ENCODE measurements around the gene CAPN12. TPM values are rescaled to one million over a fixed set of nuclear protein-coding genes. Genes with fewer than 3 reads are reported as not detected.
"Not testable (repeated sequence)": the region's sequence is repeated elsewhere in the genome, so short reads cannot be mapped to it uniquely, and the experiment has no call there.

Gene CAPN12
- total and polyA plus RNA-seq, 2 of the 8 experiments (the other 6 are each of a cell fraction or from before 2014, with no cell fraction given): 8.8 to 20.0 TPM

- no peak for TF ChIP-seq ZNF274 (IDR thresholded peaks at IDR 0.05; ENCODE audit: borderline replicate concordance, extremely low read depth, low read length)
- TF ChIP-seq BCL11A (IDR thresholded peaks at IDR 0.05; ENCODE audit: low read depth in 2 of 2, low read length in 2 of 2): no peak
- no peak for TF ChIP-seq MAFK (IDR thresholded peaks at IDR 0.05; ENCODE audit: low read depth, low read length)
- TF ChIP-seq CBX8 (IDR thresholded peaks at IDR 0.05; ENCODE audit: borderline replicate concordance, low read depth, low read length): no peak
- TF ChIP-seq, protein P1, sequence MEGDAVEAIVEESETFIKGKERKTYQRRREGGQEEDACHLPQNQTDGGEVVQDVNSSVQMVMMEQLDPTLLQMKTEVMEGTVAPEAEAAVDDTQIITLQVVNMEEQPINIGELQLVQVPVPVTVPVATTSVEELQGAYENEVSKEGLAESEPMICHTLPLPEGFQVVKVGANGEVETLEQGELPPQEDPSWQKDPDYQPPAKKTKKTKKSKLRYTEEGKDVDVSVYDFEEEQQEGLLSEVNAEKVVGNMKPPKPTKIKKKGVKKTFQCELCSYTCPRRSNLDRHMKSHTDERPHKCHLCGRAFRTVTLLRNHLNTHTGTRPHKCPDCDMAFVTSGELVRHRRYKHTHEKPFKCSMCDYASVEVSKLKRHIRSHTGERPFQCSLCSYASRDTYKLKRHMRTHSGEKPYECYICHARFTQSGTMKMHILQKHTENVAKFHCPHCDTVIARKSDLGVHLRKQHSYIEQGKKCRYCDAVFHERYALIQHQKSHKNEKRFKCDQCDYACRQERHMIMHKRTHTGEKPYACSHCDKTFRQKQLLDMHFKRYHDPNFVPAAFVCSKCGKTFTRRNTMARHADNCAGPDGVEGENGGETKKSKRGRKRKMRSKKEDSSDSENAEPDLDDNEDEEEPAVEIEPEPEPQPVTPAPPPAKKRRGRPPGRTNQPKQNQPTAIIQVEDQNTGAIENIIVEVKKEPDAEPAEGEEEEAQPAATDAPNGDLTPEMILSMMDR (IDR thresholded peaks at IDR 0.05; ENCODE audit: control extremely low read depth in 1 of 3, insufficient read depth in 1 of 3, low read depth in 1 of 3, low read length in 3 of 3): no peak
- no peak for TF ChIP-seq HDAC2 (IDR thresholded peaks at IDR 0.05; ENCODE audit: borderline replicate concordance in 1 of 2, low read depth in 2 of 2, low read length in 2 of 2)
- TF ChIP-seq BRCA1 (IDR thresholded peaks at IDR 0.05; ENCODE audit: low read depth, low read length): no peak
Measured at GRCh38 chr19:38784224-38784623, 40.0 kb upstream of the CAPN12 start (continued).

DNA sequence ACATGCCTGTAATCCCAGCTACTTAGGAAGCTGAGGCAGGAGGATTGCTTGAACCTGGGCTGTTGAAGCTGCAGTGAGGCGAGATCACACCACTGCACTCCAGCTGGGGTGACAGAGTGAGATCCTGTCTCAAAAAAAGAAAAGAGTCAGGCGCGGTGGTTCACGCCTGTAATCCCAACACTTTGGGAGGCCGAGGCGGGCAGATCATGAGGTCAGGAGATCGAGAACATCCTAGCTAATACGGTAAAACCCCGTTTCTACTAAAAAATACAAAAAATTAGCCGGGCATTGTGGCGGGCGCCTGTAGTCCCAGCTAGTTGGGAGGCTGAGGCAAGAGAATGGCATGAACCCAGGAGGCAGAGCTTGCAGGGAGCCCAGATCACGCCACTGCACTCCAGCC, 37.9 kb upstream of the CAPN12 start:
- not testable (repeated sequence) for H2BK12ac ChIP-seq (ENCODE audit: low read depth, low read length); FAIRE-seq; H3K18ac ChIP-seq (ENCODE audit: extremely low read depth, low read length); H3K79me1 ChIP-seq (ENCODE audit: low read depth, low read length); H4K20me1 ChIP-seq (replicated peaks in 1 of 2; ENCODE audit: control insufficient read depth in 1 of 2, insufficient read depth in 2 of 2, low read length in 2 of 2); H4K91ac ChIP-seq (replicated peaks; ENCODE audit: insufficient read length, low read length); H3K27ac ChIP-seq (ENCODE audit: low read depth, low read length); H2AK5ac ChIP-seq (ENCODE audit: low read depth, low read length); H2BK15ac ChIP-seq (ENCODE audit: low read length); H3K23me2 ChIP-seq (ENCODE audit: low read depth, low read length); H3K14ac ChIP-seq (ENCODE audit: insufficient read length); H3K9me3 ChIP-seq (ENCODE audit: insufficient read depth in 2 of 2, low read depth in 1 of 2, low read length in 1 of 2); H3K23ac ChIP-seq (ENCODE audit: insufficient read length); H3K4me2 ChIP-seq (ENCODE audit: insufficient read depth in 1 of 2, low read depth in 2 of 2, low read length in 2 of 2); H4K5ac ChIP-seq (ENCODE audit: insufficient read length, low read depth, low read length); H3K36me3 ChIP-seq (ENCODE audit: control insufficient read depth in 2 of 4, insufficient read depth in 4 of 4, low read length in 3 of 4); H3K4me1 ChIP-seq (replicated peaks in 1 of 4; ENCODE audit: control insufficient read depth in 3 of 4, insufficient read depth in 4 of 4, low read length in 3 of 4); H3K4me3 ChIP-seq (ENCODE audit: extremely low read depth in 1 of 4, insufficient read depth in 2 of 4, low read depth in 3 of 4, low read length in 4 of 4); H4K8ac ChIP-seq (ENCODE audit: extremely low read depth, insufficient read depth, low read length); H2BK5ac ChIP-seq (ENCODE audit: low read depth, low read length); H2AFZ ChIP-seq (ENCODE audit: low read length); H2BK20ac ChIP-seq (ENCODE audit: low read length); H3K27me3 ChIP-seq (replicated peaks in 1 of 4; ENCODE audit: control insufficient read depth in 3 of 4, extremely low read depth in 1 of 4, insufficient read depth in 3 of 4, low read length in 3 of 4); DNase-seq (ENCODE audit: low read depth in 1 of 2, low spot score in 2 of 2); H3K56ac ChIP-seq (replicated peaks; ENCODE audit: insufficient read length, low read depth, low read length); H3K9ac ChIP-seq (replicated peaks in 1 of 4; ENCODE audit: extremely low read depth in 1 of 4, low read depth in 3 of 4, low read length in 3 of 4); H3K79me2 ChIP-seq (ENCODE audit: control insufficient read depth in 1 of 2, insufficient read depth in 2 of 2, low read length in 2 of 2); H3K4ac ChIP-seq (replicated peaks; ENCODE audit: insufficient read length, low read depth, low read length); H2BK120ac ChIP-seq (replicated peaks; ENCODE audit: low read depth, low read length)
- 96% methylated on average over 12 of the region's 13 CpGs; no CpG with 5 or more reads in 1 of the 2 experiments for WGBS, 2 experiments (ENCODE audit: extremely low coverage in 1 of 2, insufficient coverage in 1 of 2, insufficient read length in 1 of 2, insufficient replicate concordance in 2 of 2, low coverage in 1 of 2, low lambda C conversion rate in 2 of 2, missing lambda C conversion rate in 1 of 2)
- POLR2A ChIA-PET (ENCODE audit: partially characterized antibody): interaction anchor here (1.4 kb wide), 1 partner anchor 50 kb away, joined by 3 read pairs; the partner anchor contains the start of gene ECH1
- CTCF ChIA-PET (ENCODE audit: partially characterized antibody): interaction anchor here (0.7 to 1.7 kb wide), 2 partner anchors 13 to 18 kb away, joined by 3 to 7 read pairs; no protein-coding TSS in a partner anchor
